Esophagus squamous epithelium (tissue), 4 donors: ENCODE measurements around the gene MBD3L2B.

Source experiments
- POLR2A ChIP-seq, 4 donors: fragments of 450-650 bp; IDR thresholded peaks; one replicate each; pipeline ENCODE4 v1.6.1; 2017; ENCODE audit warnings: antibody characterized with exemption in 4 of 4, mild to moderate bottlenecking in 4 of 4, moderate library complexity in 3 of 4
- TF ChIP-seq, protein P1 (sequence below), 6 experiments: fragments of 450-650 bp in 4 of 6; fragments of 200-600 bp in 2 of 6; sonication (generic) in 2 of 6; IDR thresholded peaks; one replicate each; pipeline ENCODE4 v1.5.1; 2016 to 2019; ENCODE audit warnings: antibody characterized with exemption in 6 of 6, mild to moderate bottlenecking in 4 of 6, moderate library complexity in 4 of 6

DNA sequence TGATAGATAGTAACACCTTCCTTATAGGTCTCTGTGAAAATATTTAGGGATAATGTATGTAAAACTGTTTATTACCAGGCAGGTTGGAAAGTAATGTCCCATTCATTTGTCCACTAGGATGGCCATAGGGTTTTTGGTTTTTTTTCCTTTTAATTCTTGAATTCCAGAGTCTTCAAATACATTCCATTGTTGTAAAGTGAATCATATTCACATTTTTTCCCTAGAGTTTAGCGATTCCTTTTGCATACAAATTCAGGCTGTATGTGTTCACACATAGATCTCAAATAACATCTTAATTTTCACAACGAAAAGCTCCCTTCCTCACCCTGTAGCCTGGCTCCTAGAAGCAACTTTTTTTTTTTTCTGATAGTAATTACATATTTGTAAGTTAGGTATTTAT is 46.5 kb upstream of the MBD3L2B start:
- TF ChIP-seq, protein P1, sequence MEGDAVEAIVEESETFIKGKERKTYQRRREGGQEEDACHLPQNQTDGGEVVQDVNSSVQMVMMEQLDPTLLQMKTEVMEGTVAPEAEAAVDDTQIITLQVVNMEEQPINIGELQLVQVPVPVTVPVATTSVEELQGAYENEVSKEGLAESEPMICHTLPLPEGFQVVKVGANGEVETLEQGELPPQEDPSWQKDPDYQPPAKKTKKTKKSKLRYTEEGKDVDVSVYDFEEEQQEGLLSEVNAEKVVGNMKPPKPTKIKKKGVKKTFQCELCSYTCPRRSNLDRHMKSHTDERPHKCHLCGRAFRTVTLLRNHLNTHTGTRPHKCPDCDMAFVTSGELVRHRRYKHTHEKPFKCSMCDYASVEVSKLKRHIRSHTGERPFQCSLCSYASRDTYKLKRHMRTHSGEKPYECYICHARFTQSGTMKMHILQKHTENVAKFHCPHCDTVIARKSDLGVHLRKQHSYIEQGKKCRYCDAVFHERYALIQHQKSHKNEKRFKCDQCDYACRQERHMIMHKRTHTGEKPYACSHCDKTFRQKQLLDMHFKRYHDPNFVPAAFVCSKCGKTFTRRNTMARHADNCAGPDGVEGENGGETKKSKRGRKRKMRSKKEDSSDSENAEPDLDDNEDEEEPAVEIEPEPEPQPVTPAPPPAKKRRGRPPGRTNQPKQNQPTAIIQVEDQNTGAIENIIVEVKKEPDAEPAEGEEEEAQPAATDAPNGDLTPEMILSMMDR (IDR thresholded peaks at IDR 0.05), result no peak
- no peak for TF ChIP-seq POLR2A (IDR thresholded peaks at IDR 0.05)
